Endometrial microvascular endothelial cells (primary cell): Measurements from ENCODE around the gene KRT6C. TPM values are rescaled to one million over a fixed set of nuclear protein-coding genes. Genes with fewer than 3 reads are reported as not detected.

Source experiments
- in situ Hi-C: cut with HindIII; loops from 2 replicates; pipeline ENCODE4 v1.10.0; 2017; ENCODE audit warnings: low sequenced_read_pairs, low pct_unique_long_range_greater_than_20kb; ENCODE audit errors: inconsistent ontology term
- total RNA-seq: library from RNA; depleted of rRNA; stranded (reverse); fragments of >200 nt; gene quantifications from one replicate; pipeline ENCODE4 v1.2.3, GENCODE V29; 2015; ENCODE audit errors: inconsistent ontology term

Gene KRT6C
- total RNA-seq, 1 donor from 2014 or later, result not detected

DNA sequence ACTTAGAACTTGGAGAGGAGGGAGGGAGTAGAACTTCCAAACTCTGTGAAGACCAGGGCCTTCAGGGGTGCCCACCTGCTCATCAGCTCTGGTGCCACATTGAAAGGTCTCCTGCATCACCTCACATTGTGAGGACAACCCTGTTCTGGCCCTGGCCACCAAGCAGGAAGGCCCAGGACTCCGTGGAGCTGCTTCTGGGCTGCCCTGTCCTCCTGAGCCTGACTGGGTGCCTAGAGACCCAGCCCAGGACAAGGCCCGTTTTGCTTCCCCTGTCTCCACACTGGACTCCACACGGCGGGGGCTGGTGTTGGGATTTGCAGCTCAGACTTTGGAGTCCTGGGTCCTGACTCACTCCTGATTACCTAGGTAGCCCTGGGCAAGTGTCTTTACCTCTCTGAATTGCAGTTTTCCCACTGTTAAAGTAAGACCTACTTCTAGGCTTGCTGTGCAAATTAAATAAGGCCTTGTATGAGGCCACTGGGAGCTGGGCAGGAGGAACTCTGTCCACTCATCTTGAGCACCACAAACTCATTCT, 55.0 kb downstream of the KRT6C start:
- in situ Hi-C loops, result no loop called here

Other genes starting within 250 kb of the KRT6C start
- gene KRT7, start 240.6 kb downstream of the KRT6C start, total RNA-seq, result 495 TPM
- not detected for gene KRT86, start 199.2 kb downstream of the KRT6C start, total RNA-seq
- not detected for gene KRT81, start 182.3 kb downstream of the KRT6C start, total RNA-seq
- gene KRT83, start 152.4 kb downstream of the KRT6C start, total RNA-seq, result not detected
- not detected for gene KRT85, start 106.3 kb downstream of the KRT6C start, total RNA-seq
- gene KRT84, start 88.2 kb downstream of the KRT6C start, total RNA-seq, result not detected
- gene KRT82, start 67.5 kb downstream of the KRT6C start, total RNA-seq, result not detected
- not detected for gene KRT75, start 39.4 kb downstream of the KRT6C start, total RNA-seq
- not detected for gene KRT6B, start 21.7 kb downstream of the KRT6C start, total RNA-seq
- gene KRT6A, start 19.5 kb upstream of the KRT6C start, total RNA-seq, result not detected
- gene KRT5, start 46.6 kb upstream of the KRT6C start, total RNA-seq, result not detected
- not detected for gene KRT71, start 79.3 kb upstream of the KRT6C start, total RNA-seq
- not detected for gene KRT74, start 100.0 kb upstream of the KRT6C start, total RNA-seq
- gene KRT72, start 127.7 kb upstream of the KRT6C start, total RNA-seq, result not detected
- gene KRT73, start 144.8 kb upstream of the KRT6C start, total RNA-seq, result not detected
- not detected for gene KRT2, start 178.4 kb upstream of the KRT6C start, total RNA-seq
- gene KRT1, start 206.6 kb upstream of the KRT6C start, total RNA-seq, result not detected
- not detected for gene KRT77, start 229.7 kb upstream of the KRT6C start, total RNA-seq